IMR-90 (cell line): ENCODE data around the gene USP12. TPM values are rescaled to one million over a fixed set of nuclear protein-coding genes. Genes with fewer than 3 reads are reported as not detected.

ENCODE experiments used
- ATAC-seq: fragments of 200-7000 bp; cut with Tn5 transposase; 2 replicates; pipeline ENCODE4 v1.9.1; 2020; ENCODE audit warnings: low read depth, mild to moderate bottlenecking, moderate library complexity
- BruUV-seq: library from RNA; stranded (reverse); fragments of 400-500 nt; replicated peaks from 2 replicates; lab custom pipeline; 2021; lab: Mats Ljungman, UMichigan
- CTCF ChIA-PET: fragments of 300-600 bp; formaldehyde crosslinking; extraction: SDS; loops from one replicate; lab custom pipeline; 2021; ENCODE audit warnings: antibody characterized with exemption; lab: Yijun Ruan, JAX
- POLR2A ChIA-PET: fragments of 300-600 bp; sonication (Branson Sonifier 250); formaldehyde crosslinking; loops from one replicate; lab custom pipeline; 2022; ENCODE audit warnings: antibody characterized with exemption; ENCODE audit not compliant: unreplicated experiment; lab: Charles Lee
- DNase-seq: peaks from one replicate; pipeline ENCODE4 v3.0.0; 2013
- H2AFZ ChIP-seq: replicated peaks from 2 replicates; pipeline ENCODE3; 2013; ENCODE audit warnings: low read length, mild to moderate bottlenecking; ENCODE audit not compliant: poor library complexity
- H2AK5ac ChIP-seq: 2 replicates; pipeline ENCODE4 v1.6.1; 2013; ENCODE audit warnings: low read depth, low read length, inconsistent platforms
- H2AK9ac ChIP-seq: replicated peaks from 2 replicates; pipeline ENCODE3; 2013; ENCODE audit warnings: mild to moderate bottlenecking, low read depth, low read length, moderate library complexity; ENCODE audit not compliant: poor library complexity
- H2BK120ac ChIP-seq: 2 replicates; pipeline ENCODE4 v1.6.1; 2013; ENCODE audit warnings: low read depth, low read length, inconsistent platforms
- H2BK15ac ChIP-seq: 3 replicates; pipeline ENCODE4 v1.6.1; 2013; ENCODE audit warnings: low read depth, low read length, inconsistent platforms
- H2BK20ac ChIP-seq: 2 replicates; pipeline ENCODE4 v1.6.1; 2013; ENCODE audit warnings: low read depth, mild to moderate bottlenecking, inconsistent platforms, low read length, moderate library complexity
- H2BK5ac ChIP-seq: 2 replicates; pipeline ENCODE4 v1.6.1; 2013; ENCODE audit warnings: mild to moderate bottlenecking, low read depth, low read length, inconsistent platforms; ENCODE audit not compliant: poor library complexity, severe bottlenecking
- H3K14ac ChIP-seq: replicated peaks from 2 replicates; pipeline ENCODE4 v1.6.1; 2013; ENCODE audit warnings: low read depth, low read length, inconsistent platforms
- H3K18ac ChIP-seq: 2 replicates; pipeline ENCODE4 v1.6.1; 2013; ENCODE audit warnings: low read depth, low read length, control low read depth
- H3K23ac ChIP-seq: 2 replicates; pipeline ENCODE4 v1.6.1; 2013; ENCODE audit warnings: low read depth, low read length, inconsistent platforms
- H3K27ac ChIP-seq: 2 replicates; pipeline ENCODE4 v1.5.1; 2013; ENCODE audit warnings: mild to moderate bottlenecking, control low read depth, low read length; ENCODE audit not compliant: insufficient read depth
- H3K27me3 ChIP-seq: 2 replicates; pipeline ENCODE4 v1.6.1; 2013; ENCODE audit warnings: low read length; ENCODE audit not compliant: control insufficient read depth, insufficient read depth
- H3K36me3 ChIP-seq: 2 replicates; pipeline ENCODE4 v1.6.1; 2013; ENCODE audit warnings: low read length, mixed read lengths; ENCODE audit not compliant: control insufficient read depth, insufficient read depth
- H3K4ac ChIP-seq: 2 replicates; pipeline ENCODE4 v1.6.1; 2013; ENCODE audit warnings: low read depth, low read length, inconsistent platforms
- H3K4me1 ChIP-seq: 2 replicates; pipeline ENCODE4 v1.6.1; 2013; ENCODE audit warnings: low read length, mixed read lengths; ENCODE audit not compliant: control insufficient read depth, insufficient read depth
- H3K4me2 ChIP-seq: 2 replicates; pipeline ENCODE4 v1.6.1; 2013; ENCODE audit warnings: low read depth, mild to moderate bottlenecking, control low read depth, low read length, moderate library complexity
- H3K4me3 ChIP-seq: 2 replicates; pipeline ENCODE4 v1.5.1; 2013; ENCODE audit warnings: low read depth, mild to moderate bottlenecking, control low read depth, low read length, moderate library complexity; ENCODE audit not compliant: insufficient read depth
- H3K56ac ChIP-seq: 2 replicates; pipeline ENCODE4 v1.6.1; 2013; ENCODE audit warnings: low read length, inconsistent platforms; ENCODE audit not compliant: insufficient read depth; ENCODE audit errors: extremely low read depth
- H3K79me1 ChIP-seq, 2 experiments: 2 replicates each; pipeline ENCODE4 v1.6.1; 2013; ENCODE audit warnings: low read length in 2 of 2, inconsistent platforms in 1 of 2, low read depth in 1 of 2
- H3K9ac ChIP-seq: 2 replicates; pipeline ENCODE4 v1.6.1; 2013; ENCODE audit warnings: low read depth, low read length, control low read depth
- H3K9me1 ChIP-seq: 2 replicates; pipeline ENCODE4 v1.6.1; 2013; ENCODE audit warnings: low read length, inconsistent platforms; ENCODE audit not compliant: insufficient read depth
- H3K9me3 ChIP-seq: 2 replicates; pipeline ENCODE4 v1.6.1; 2013; ENCODE audit warnings: low read length; ENCODE audit not compliant: control insufficient read depth, insufficient read depth
- H4K20me1 ChIP-seq: 2 replicates; pipeline ENCODE4 v1.6.1; 2013; ENCODE audit warnings: low read length, inconsistent platforms; ENCODE audit not compliant: insufficient read depth
- H4K5ac ChIP-seq: 2 replicates; pipeline ENCODE4 v1.6.1; 2013; ENCODE audit warnings: mild to moderate bottlenecking, low read depth, low read length, control low read depth
- H4K8ac ChIP-seq, 2 experiments: 2 replicates each; pipeline ENCODE4 v1.6.1; 2013; ENCODE audit warnings: low read depth in 2 of 2, low read length in 2 of 2, control low read depth in 1 of 2, inconsistent platforms in 1 of 2
- H4K91ac ChIP-seq: 2 replicates; pipeline ENCODE4 v1.6.1; 2013; ENCODE audit warnings: low read depth, low read length, inconsistent platforms; ENCODE audit not compliant: insufficient read depth
- BHLHE40 ChIP-seq: fragments of 150-350 bp; IDR thresholded peaks from 2 replicates; pipeline ENCODE4 v1.6.1; 2016; ENCODE audit warnings: mild to moderate bottlenecking, low read depth, low read length
- CEBPB ChIP-seq: IDR thresholded peaks from 2 replicates; pipeline ENCODE4 v1.6.1; 2012; ENCODE audit warnings: low read depth, low read length, improper control_type of control experiment
- CHD1 ChIP-seq: IDR thresholded peaks from 2 replicates; pipeline ENCODE4 v1.6.1; 2012; ENCODE audit warnings: low read depth, low read length, improper control_type of control experiment
- CTCF ChIP-seq: conservative IDR thresholded peaks from 2 replicates; pipeline ENCODE4 v1.5.1; 2012; ENCODE audit warnings: mild to moderate bottlenecking, low read depth, low read length, improper control_type of control experiment
- FOS ChIP-seq: fragments of 150-350 bp; IDR thresholded peaks from 2 replicates; pipeline ENCODE4 v1.6.1; 2016; ENCODE audit warnings: low read depth, low read length
- MAFK ChIP-seq: IDR thresholded peaks from 2 replicates; pipeline ENCODE4 v1.6.1; 2012; ENCODE audit warnings: low read depth, low read length, improper control_type of control experiment
- MAZ ChIP-seq: IDR thresholded peaks from 2 replicates; pipeline ENCODE4 v1.6.1; 2012; ENCODE audit warnings: low read depth, mild to moderate bottlenecking, low read length, improper control_type of control experiment, moderate library complexity, borderline replicate concordance
- MXI1 ChIP-seq: IDR thresholded peaks from 2 replicates; pipeline ENCODE4 v1.6.1; 2012; ENCODE audit warnings: low read depth, mild to moderate bottlenecking, low read length, moderate library complexity, borderline replicate concordance
- NFE2L2 ChIP-seq: fragments of 150-350 bp; IDR thresholded peaks from 2 replicates; pipeline ENCODE4 v1.6.1; 2016; ENCODE audit warnings: low read depth, mild to moderate bottlenecking, low read length
- POLR2A ChIP-seq: IDR thresholded peaks from 2 replicates; pipeline ENCODE4 v1.6.1; 2012; ENCODE audit warnings: mild to moderate bottlenecking, low read depth, low read length
- RAD21 ChIP-seq: IDR thresholded peaks from 2 replicates; pipeline ENCODE4 v1.6.1; 2012; ENCODE audit warnings: low read length, improper control_type of control experiment
- RCOR1 ChIP-seq: IDR thresholded peaks from 2 replicates; pipeline ENCODE4 v1.6.1; 2012; ENCODE audit warnings: mild to moderate bottlenecking, low read length, improper control_type of control experiment; ENCODE audit not compliant: insufficient replicate concordance
- RFX5 ChIP-seq: IDR thresholded peaks from 2 replicates; pipeline ENCODE4 v1.8.0; 2012; ENCODE audit warnings: low read depth, mild to moderate bottlenecking, low read length, moderate library complexity
- SMC3 ChIP-seq: fragments of 150-350 bp; IDR thresholded peaks from 2 replicates; pipeline ENCODE4 v1.6.1; 2016; ENCODE audit warnings: low read depth, mild to moderate bottlenecking, antibody characterized with exemption, low read length, moderate library complexity
- WGBS, 2 experiments: methylation state at CpG; one replicate each; pipeline versions ENCODE4 v1.1.5 to v1.1.7; 2013; ENCODE audit warnings: missing lambda C conversion rate in 2 of 2; ENCODE audit not compliant: insufficient read length in 1 of 2; ENCODE audit errors: extremely low coverage in 2 of 2; 5-methylcytosine and 5-hydroxymethylcytosine counted together
- dilution Hi-C: fragments of 300-500 bp; cut with HindIII; formaldehyde crosslinking; loops from one replicate; pipeline ENCODE4 v1.14.3; 2018; ENCODE audit warnings: low sequenced_read_pairs; ENCODE audit not compliant: unreplicated experiment
- in situ Hi-C: fragments of 300-500 bp; cut with MboI; formaldehyde crosslinking; loops from 3 replicates; pipeline ENCODE4 v1.14.3; 2019; ENCODE audit warnings: low sequenced_read_pairs, inconsistent platforms, mixed read lengths
- intact Hi-C: fragments of 100-400 bp; cut with micrococcal nuclease; formaldehyde crosslinking; loops from 2 replicates; pipeline ENCODE4 v1.10.0; 2022
- polyA plus RNA-seq, 3 experiments: library from polyadenylated mRNA; depleted of rRNA; stranded (reverse); fragments of >200 nt; gene quantifications; 2 replicates each; pipeline ENCODE4 v1.2.3, GENCODE V29; 2012; ENCODE audit warnings: low replicate concordance in 1 of 3
- total RNA-seq: library from RNA; depleted of rRNA; stranded (reverse); fragments of >200 nt; gene quantifications from 2 replicates; pipeline ENCODE4 v1.2.3, GENCODE V29; 2012
- TF ChIP-seq, protein P1 (sequence below): fragments of 150-350 bp; IDR thresholded peaks from 2 replicates; pipeline ENCODE4 v1.6.1; 2017; ENCODE audit warnings: mild to moderate bottlenecking, antibody characterized with exemption, low read length, low read depth
- TF ChIP-seq, protein P2 (sequence below): fragments of 150-350 bp; IDR thresholded peaks from 2 replicates; pipeline ENCODE4 v1.6.1; 2016; ENCODE audit warnings: low read depth, mild to moderate bottlenecking, low read length, moderate library complexity, borderline replicate concordance

USP12 gene
- total and polyA plus RNA-seq, 2 of the 4 experiments (the other 2 are of a cell fraction), result 11.8 to 16.5 TPM

- H3K18ac ChIP-seq, result no peak overlapping the region
- no peak overlapping the region for H3K4me2 ChIP-seq
- no peaks in the 10 kb centered on the region for H3K27me3 ChIP-seq
- no peaks in the 10 kb centered on the region; the same call in 1 of the 2 replicates for H3K9me1 ChIP-seq
- peak overlapping the region; percentile 23; the same call in 1 of the 2 replicates for H2AK5ac ChIP-seq
- no peak overlapping the region for H3K9ac ChIP-seq
- BruUV-seq, result no TSS peak
- no CpG with 5 or more reads among the region's 4 CpGs for WGBS, 2 experiments
- no peak overlapping the region for H3K14ac ChIP-seq
- ChIA-PET POLR2A (no interaction called here), CTCF (no interaction called here)
- no peak overlapping the region for H2BK5ac ChIP-seq
- H3K4me3 ChIP-seq, result no peak overlapping the region
- H3K9me3 ChIP-seq, result no peaks in the 10 kb centered on the region
- H3K79me1 ChIP-seq, result no peaks in the 10 kb centered on the region
- H3K4me1 ChIP-seq, result peaks cover 12% of the 10 kb centered on the region
- H2BK15ac ChIP-seq, result no peak overlapping the region
- no peak overlapping the region for H4K5ac ChIP-seq
- intact Hi-C loops, result no loop called here
- no peak overlapping the region for H2BK120ac ChIP-seq
- no peak overlapping the region for H3K4ac ChIP-seq
- dilution Hi-C loops, result no loop called here
- H2BK20ac ChIP-seq, result no peak overlapping the region
- H3K56ac ChIP-seq, result no peak overlapping the region
- in situ Hi-C loops, result no loop called here
- TF ChIP-seq, protein P1, sequence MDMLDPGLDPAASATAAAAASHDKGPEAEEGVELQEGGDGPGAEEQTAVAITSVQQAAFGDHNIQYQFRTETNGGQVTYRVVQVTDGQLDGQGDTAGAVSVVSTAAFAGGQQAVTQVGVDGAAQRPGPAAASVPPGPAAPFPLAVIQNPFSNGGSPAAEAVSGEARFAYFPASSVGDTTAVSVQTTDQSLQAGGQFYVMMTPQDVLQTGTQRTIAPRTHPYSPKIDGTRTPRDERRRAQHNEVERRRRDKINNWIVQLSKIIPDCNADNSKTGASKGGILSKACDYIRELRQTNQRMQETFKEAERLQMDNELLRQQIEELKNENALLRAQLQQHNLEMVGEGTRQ, result no peak
- TF ChIP-seq RFX5 (no peak), NFE2L2 (no peak), RAD21 (no peak), BHLHE40 (no peak), CHD1 (no peak), FOS (no peak), SMC3 (no peak), RCOR1 (no peak), MAFK (no peak), MXI1 (no peak), CEBPB (no peak), CTCF (no peak), POLR2A (no peak), MAZ (no peak)
- TF ChIP-seq, protein P2, sequence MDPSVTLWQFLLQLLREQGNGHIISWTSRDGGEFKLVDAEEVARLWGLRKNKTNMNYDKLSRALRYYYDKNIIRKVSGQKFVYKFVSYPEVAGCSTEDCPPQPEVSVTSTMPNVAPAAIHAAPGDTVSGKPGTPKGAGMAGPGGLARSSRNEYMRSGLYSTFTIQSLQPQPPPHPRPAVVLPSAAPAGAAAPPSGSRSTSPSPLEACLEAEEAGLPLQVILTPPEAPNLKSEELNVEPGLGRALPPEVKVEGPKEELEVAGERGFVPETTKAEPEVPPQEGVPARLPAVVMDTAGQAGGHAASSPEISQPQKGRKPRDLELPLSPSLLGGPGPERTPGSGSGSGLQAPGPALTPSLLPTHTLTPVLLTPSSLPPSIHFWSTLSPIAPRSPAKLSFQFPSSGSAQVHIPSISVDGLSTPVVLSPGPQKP, result no peak
- no peak overlapping the region for H3K27ac ChIP-seq
- H3K23ac ChIP-seq, result no peak overlapping the region
- no peak overlapping the region for H2AFZ ChIP-seq
- H4K20me1 ChIP-seq, result no peaks in the 10 kb centered on the region
- H3K36me3 ChIP-seq, result no peaks in the 10 kb centered on the region
- H4K8ac ChIP-seq, result no peak overlapping the region
- no peak overlapping the region for H4K91ac ChIP-seq
- ATAC-seq (no peak; the same call in 1 of the 2 replicates), DNase-seq (no peak)
- H2AK9ac ChIP-seq, result no peak overlapping the region
Measured at GRCh38 chr13:27016875-27017274, 154.7 kb downstream of the USP12 start.
